K562 (cell line): ENCODE results near the gene IDH3G. TPM values are rescaled to one million over a fixed set of nuclear protein-coding genes. Genes with fewer than 3 reads are reported as not detected.

ENCODE experiments used
- CAMTA2 ChIP-seq: fragments of 250-450 bp; sonication (Bioruptor Pico); conservative IDR thresholded peaks from 2 replicates; pipeline ENCODE4 v1.5.1; 2022
- CBFA2T2 ChIP-seq: fragments of 450-650 bp; conservative IDR thresholded peaks from 2 replicates; pipeline ENCODE4 v1.6.1; 2017; ENCODE audit warnings: mild to moderate bottlenecking
- CBX3 ChIP-seq, 2 experiments: IDR thresholded peaks; 1 replicate in 1 of 2; 2 replicates in 1 of 2; pipeline ENCODE4 v1.6.1; 2012; ENCODE audit warnings: inconsistent platforms in 2 of 2, low read length in 2 of 2, borderline replicate concordance in 1 of 2, control low read depth in 1 of 2
- EP300 ChIP-seq: IDR thresholded peaks from 2 replicates; pipeline ENCODE4 v1.6.1; 2012; ENCODE audit warnings: low read length, improper control_type of control experiment
- FOS ChIP-seq: IDR thresholded peaks from 3 replicates; pipeline ENCODE4 v1.6.1; 2011; ENCODE audit not compliant: insufficient read length; ENCODE audit errors: extremely low read depth
- KLF10 ChIP-seq: fragments of 250-450 bp; sonication (Bioruptor Pico); IDR thresholded peaks from 2 replicates; pipeline ENCODE4 v1.6.1; 2021; ENCODE audit warnings: matching md5 sums
- ZNF551 ChIP-seq: fragments of 250-450 bp; sonication (Bioruptor Pico); IDR thresholded peaks from 2 replicates; pipeline ENCODE4 v1.5.0; 2021; ENCODE audit warnings: mild to moderate bottlenecking, moderate library complexity
- polyA plus RNA-seq, 8 experiments: library from polyadenylated mRNA; depleted of rRNA in 4 of 8; stranded (reverse) in 5 of 8; unstranded in 3 of 8; fragments of >200 nt; fragmentation: Nextera tagmentation in 2 of 8; fragmentation: Illumina TruSeq in 1 of 8; extraction: Ambion mirVana in 2 of 8; extraction: Trizol in 1 of 8; gene quantifications; 2 replicates each; pipeline versions ENCODE4 v1.2.1 to v1.2.3, GENCODE V29; 2011 to 2014; ENCODE audit warnings: inconsistent platforms in 1 of 8, missing spikeins in 1 of 8
- total RNA-seq, 7 experiments: library from RNA; depleted of rRNA in 6 of 7; stranded (reverse); fragments of >200 nt in 6 of 7; fragmentation: Illumina TruSeq in 2 of 7; extraction: Trizol in 2 of 7; gene quantifications; 2 replicates each; pipeline versions ENCODE4 v1.2.1 to v1.2.3, GENCODE V29; 2011 to 2021; ENCODE audit warnings: low replicate concordance in 1 of 7
- TF ChIP-seq, protein P1 (sequence below): IDR thresholded peaks from 2 replicates; pipeline ENCODE4 v1.6.1; 2012; ENCODE audit warnings: low read depth, low read length, improper control_type of control experiment, borderline replicate concordance
- TF ChIP-seq, protein P2 (sequence below), 2 experiments: fragments of 250-450 bp in 1 of 2; fragments of 450-650 bp in 1 of 2; sonication (Bioruptor Pico) in 1 of 2; IDR thresholded peaks; 2 replicates each; pipeline versions ENCODE4 v1.6.1 to v1.8.0; 2016 to 2021; ENCODE audit warnings: mild to moderate bottlenecking in 2 of 2, moderate library complexity in 2 of 2, missing compliant biosample characterization in 1 of 2, missing genetic modification characterization in 1 of 2
- TF ChIP-seq, protein P3 (sequence below): fragments of 450-650 bp; IDR thresholded peaks from 2 replicates; pipeline ENCODE4 v1.6.1; 2016; ENCODE audit warnings: low read depth
- TF ChIP-seq, protein P4 (sequence below): fragments of 250-450 bp; sonication (Bioruptor Pico); IDR thresholded peaks from 2 replicates; pipeline ENCODE4 v1.5.0; 2020; ENCODE audit warnings: mild to moderate bottlenecking, borderline replicate concordance
- TF ChIP-seq, protein P5 (sequence below): sonication (generic); formaldehyde crosslinking; IDR thresholded peaks from 2 replicates; pipeline ENCODE4 v1.9.0; 2022; ENCODE audit warnings: mild to moderate bottlenecking, missing genetic modification reagents

The IDH3G gene
- total and polyA plus RNA-seq, 9 of the 15 experiments (the other 6 are each of a cell fraction or from before 2014, with no cell fraction given), result 24.3 to 72.5 (median 37.9) TPM

DNA sequence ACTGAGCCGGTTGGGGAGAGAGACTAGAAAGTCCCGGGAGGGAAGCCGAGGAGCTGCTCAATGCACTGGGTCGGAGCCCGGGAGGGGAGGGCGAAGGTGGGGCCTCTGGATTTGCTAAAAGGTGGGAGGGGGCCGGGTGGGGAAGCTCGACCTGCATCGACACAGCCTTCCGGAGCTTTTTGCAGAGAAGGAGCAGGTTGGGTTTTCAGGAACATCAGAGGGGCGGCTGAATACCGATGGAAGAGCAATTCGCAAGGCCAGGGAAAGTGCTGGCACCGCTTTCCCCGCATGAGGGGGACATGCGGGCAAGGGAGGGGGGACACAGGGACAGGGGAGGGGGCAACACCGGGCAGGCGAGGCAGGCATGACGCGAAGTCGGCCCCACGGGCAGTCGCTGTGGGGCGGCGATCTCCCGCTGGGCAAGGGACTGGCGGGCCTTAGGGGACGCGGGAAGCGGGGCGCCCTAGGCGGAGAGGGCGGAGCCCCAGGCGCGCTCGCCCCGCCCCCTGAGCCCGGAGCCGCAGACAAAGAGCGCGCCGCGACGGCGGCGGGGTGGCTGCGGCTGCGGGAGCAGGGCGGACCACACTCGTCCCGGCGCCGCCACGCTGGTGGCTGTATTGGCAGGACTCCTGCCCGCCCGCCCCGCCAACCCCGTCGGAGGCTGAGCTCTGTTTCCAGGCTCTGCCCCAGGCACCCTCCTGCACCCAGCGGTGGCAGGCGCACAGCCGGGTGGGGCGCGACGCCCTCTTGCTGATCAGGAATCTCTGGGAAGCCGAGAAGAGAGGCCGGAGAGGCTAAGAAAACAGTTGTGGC is 24.6 kb upstream of the IDH3G start (continued):
- TF ChIP-seq KLF10 (CRISPR knock-in tag) (no peak), CAMTA2 (CRISPR knock-in tag) (no peak), CBFA2T2 (no peak), FOS (no peak), ZNF551 (CRISPR knock-in tag) (no peak), EP300 (no peak), CBX3 (IDR thresholded peaks at IDR 0.05; ENCODE audit: borderline replicate concordance in 1 of 2, low read length in 2 of 2) (no peak)
- TF ChIP-seq, protein P1, sequence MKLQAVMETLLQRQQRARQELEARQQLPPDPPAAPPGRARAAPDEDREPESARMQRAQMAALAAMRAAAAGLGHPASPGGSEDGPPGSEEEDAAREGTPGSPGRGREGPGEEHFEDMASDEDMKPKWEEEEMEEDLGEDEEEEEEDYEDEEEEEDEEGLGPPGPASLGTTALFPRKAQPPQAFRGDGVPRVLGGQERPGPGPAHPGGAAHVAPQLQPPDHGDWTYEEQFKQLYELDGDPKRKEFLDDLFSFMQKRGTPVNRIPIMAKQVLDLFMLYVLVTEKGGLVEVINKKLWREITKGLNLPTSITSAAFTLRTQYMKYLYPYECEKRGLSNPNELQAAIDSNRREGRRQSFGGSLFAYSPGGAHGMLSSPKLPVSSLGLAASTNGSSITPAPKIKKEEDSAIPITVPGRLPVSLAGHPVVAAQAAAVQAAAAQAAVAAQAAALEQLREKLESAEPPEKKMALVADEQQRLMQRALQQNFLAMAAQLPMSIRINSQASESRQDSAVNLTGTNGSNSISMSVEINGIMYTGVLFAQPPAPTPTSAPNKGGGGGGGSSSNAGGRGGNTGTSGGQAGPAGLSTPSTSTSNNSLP, result no peak
- TF ChIP-seq, protein P2, sequence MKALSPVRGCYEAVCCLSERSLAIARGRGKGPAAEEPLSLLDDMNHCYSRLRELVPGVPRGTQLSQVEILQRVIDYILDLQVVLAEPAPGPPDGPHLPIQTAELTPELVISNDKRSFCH (CRISPR knock-in tag; IDR thresholded peaks at IDR 0.05), result no peak
- TF ChIP-seq, protein P2 (tag; IDR thresholded peaks at IDR 0.05), result no peak
- TF ChIP-seq, protein P3, sequence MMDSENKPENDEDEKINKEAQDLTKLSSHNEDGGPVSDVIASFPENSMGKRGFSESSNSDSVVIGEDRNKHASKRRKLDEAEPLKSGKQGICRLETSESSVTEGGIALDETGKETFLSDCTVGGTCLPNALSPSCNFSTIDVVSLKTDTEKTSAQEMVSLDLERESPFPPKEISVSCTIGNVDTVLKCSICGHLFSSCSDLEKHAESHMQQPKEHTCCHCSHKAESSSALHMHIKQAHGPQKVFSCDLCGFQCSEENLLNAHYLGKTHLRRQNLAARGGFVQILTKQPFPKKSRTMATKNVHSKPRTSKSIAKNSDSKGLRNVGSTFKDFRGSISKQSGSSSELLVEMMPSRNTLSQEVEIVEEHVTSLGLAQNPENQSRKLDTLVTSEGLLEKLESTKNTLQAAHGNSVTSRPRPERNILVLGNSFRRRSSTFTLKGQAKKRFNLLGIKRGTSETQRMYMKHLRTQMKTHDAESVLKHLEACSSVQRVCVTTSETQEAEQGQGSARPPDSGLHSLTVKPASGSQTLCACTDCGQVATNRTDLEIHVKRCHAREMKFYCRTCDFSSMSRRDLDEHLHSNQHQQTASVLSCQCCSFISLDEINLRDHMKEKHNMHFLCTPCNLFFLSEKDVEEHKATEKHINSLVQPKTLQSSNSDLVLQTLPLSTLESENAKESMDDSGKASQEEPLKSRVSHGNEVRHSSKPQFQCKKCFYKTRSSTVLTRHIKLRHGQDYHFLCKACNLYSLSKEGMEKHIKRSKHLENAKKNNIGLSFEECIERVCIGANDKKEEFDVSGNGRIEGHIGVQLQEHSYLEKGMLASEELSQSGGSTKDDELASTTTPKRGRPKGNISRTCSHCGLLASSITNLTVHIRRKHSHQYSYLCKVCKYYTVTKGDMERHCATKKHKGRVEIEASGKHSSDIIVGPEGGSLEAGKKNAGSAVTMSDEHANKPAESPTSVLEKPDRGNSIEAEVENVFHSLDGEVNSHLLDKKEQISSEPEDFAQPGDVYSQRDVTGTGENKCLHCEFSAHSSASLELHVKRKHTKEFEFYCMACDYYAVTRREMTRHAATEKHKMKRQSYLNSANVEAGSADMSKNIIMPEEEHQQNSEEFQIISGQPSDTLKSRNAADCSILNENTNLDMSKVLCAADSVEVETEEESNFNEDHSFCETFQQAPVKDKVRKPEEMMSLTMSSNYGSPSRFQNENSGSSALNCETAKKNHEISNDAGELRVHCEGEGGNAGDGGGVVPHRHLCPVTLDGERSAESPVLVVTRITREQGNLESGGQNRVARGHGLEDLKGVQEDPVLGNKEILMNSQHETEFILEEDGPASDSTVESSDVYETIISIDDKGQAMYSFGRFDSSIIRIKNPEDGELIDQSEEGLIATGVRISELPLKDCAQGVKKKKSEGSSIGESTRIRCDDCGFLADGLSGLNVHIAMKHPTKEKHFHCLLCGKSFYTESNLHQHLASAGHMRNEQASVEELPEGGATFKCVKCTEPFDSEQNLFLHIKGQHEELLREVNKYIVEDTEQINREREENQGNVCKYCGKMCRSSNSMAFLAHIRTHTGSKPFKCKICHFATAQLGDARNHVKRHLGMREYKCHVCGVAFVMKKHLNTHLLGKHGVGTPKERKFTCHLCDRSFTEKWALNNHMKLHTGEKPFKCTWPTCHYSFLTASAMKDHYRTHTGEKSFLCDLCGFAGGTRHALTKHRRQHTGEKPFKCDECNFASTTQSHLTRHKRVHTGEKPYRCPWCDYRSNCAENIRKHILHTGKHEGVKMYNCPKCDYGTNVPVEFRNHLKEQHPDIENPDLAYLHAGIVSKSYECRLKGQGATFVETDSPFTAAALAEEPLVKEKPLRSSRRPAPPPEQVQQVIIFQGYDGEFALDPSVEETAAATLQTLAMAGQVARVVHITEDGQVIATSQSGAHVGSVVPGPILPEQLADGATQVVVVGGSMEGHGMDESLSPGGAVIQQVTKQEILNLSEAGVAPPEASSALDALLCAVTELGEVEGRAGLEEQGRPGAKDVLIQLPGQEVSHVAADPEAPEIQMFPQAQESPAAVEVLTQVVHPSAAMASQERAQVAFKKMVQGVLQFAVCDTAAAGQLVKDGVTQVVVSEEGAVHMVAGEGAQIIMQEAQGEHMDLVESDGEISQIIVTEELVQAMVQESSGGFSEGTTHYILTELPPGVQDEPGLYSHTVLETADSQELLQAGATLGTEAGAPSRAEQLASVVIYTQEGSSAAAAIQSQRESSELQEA, result no peak
- TF ChIP-seq, protein P4, sequence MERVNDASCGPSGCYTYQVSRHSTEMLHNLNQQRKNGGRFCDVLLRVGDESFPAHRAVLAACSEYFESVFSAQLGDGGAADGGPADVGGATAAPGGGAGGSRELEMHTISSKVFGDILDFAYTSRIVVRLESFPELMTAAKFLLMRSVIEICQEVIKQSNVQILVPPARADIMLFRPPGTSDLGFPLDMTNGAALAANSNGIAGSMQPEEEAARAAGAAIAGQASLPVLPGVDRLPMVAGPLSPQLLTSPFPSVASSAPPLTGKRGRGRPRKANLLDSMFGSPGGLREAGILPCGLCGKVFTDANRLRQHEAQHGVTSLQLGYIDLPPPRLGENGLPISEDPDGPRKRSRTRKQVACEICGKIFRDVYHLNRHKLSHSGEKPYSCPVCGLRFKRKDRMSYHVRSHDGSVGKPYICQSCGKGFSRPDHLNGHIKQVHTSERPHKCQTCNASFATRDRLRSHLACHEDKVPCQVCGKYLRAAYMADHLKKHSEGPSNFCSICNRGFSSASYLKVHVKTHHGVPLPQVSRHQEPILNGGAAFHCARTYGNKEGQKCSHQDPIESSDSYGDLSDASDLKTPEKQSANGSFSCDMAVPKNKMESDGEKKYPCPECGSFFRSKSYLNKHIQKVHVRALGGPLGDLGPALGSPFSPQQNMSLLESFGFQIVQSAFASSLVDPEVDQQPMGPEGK (CRISPR knock-in tag), result no peak
- TF ChIP-seq, protein P5, sequence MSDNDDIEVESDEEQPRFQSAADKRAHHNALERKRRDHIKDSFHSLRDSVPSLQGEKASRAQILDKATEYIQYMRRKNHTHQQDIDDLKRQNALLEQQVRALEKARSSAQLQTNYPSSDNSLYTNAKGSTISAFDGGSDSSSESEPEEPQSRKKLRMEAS (CRISPR knock-in tag), result 0 out of 2 replicates have a peak, but pooled peaks have one; percentile 15
